ENCODE results near the gene ATP8A2.

DNA sequence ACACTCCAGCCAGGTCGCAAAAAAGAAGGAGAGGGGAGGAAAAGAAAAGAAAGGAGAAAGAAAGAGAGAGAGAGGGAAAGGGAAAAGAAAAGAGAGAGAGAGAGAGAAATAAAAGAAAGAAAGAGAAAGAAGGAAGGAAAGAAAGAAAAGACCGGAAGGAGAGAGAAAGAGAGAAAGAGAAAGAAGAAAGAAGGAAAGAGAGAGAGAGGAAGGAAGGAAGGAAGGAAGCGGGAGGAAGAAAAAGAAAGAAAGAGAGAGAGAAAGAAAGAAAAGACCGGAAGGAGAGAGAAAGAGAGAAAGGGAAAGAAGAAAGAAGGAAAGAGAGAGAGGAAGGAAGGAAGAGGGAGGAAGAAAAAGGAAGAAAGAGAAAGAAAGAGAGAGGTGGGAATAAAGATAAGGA lies 359.3 kb downstream of the ATP8A2 start:
- TF ChIP-seq, protein P1, sequence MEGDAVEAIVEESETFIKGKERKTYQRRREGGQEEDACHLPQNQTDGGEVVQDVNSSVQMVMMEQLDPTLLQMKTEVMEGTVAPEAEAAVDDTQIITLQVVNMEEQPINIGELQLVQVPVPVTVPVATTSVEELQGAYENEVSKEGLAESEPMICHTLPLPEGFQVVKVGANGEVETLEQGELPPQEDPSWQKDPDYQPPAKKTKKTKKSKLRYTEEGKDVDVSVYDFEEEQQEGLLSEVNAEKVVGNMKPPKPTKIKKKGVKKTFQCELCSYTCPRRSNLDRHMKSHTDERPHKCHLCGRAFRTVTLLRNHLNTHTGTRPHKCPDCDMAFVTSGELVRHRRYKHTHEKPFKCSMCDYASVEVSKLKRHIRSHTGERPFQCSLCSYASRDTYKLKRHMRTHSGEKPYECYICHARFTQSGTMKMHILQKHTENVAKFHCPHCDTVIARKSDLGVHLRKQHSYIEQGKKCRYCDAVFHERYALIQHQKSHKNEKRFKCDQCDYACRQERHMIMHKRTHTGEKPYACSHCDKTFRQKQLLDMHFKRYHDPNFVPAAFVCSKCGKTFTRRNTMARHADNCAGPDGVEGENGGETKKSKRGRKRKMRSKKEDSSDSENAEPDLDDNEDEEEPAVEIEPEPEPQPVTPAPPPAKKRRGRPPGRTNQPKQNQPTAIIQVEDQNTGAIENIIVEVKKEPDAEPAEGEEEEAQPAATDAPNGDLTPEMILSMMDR (IDR thresholded peaks at IDR 0.05), result no peak
- no peak for TF ChIP-seq POLR2A (IDR thresholded peaks at IDR 0.05)
